Transverse colon (tissue), 3 donors: ENCODE data around the gene LARP4.

Experiments
- CTCF ChIP-seq, 5 experiments: fragments of 200-600 bp in 3 of 5; fragments of 450-650 bp in 2 of 5; sonication (generic) in 3 of 5; IDR thresholded peaks; 1 replicate in 2 of 5; 2 replicates in 3 of 5; pipeline ENCODE4 v1.5.1; 2016 to 2017; ENCODE audit warnings: antibody characterized with exemption in 5 of 5, inconsistent platforms in 3 of 5, mild to moderate bottlenecking in 2 of 5, moderate library complexity in 1 of 5
- POLR2A ChIP-seq: fragments of 450-650 bp; IDR thresholded peaks from one replicate; pipeline ENCODE4 v1.6.1; 2016; ENCODE audit warnings: antibody characterized with exemption, mild to moderate bottlenecking, moderate library complexity

GRCh38 chr12:50387487-50387886 lies 13.2 kb upstream of the LARP4 start:
- no peak for TF ChIP-seq CTCF (IDR thresholded peaks at IDR 0.05)
- no peak for TF ChIP-seq POLR2A
